Activated T-helper 1 cell treated with anti-CD3 and anti-CD28 coated beads, Interleukin-12 subunit alpha, Interleukin-12 subunit beta, Interleukin-2, Interleukin-4 antibody, amounts not matched to agents 30 ng/mL and 10 ng/mL and 1 ng/mL, durations not matched to agents 14 hours and 24 hours and 36 hours (primary cell): Measurements from ENCODE around the gene PRSS37. TPM values are rescaled to one million over a fixed set of nuclear protein-coding genes. Genes with fewer than 3 reads are reported as not detected.
"Not testable (repeated sequence)": the region's sequence is repeated elsewhere in the genome, so short reads cannot be mapped to it uniquely, and the experiment has no call there.

Experiments
- DNase-seq: peaks from one replicate; pipeline ENCODE4 v3.0.0; 2021; ENCODE audit warnings: low spot score
- H3K27ac Mint-ChIP-seq: one replicate; pipeline ENCODE4 v1.8.0; 2021; ENCODE audit warnings: mild to moderate bottlenecking, mixed read lengths
- H3K27me3 Mint-ChIP-seq: one replicate; pipeline ENCODE4 v1.8.0; 2022; ENCODE audit warnings: mild to moderate bottlenecking, moderate library complexity, mixed read lengths; ENCODE audit not compliant: insufficient read depth
- H3K36me3 Mint-ChIP-seq: one replicate; pipeline ENCODE4 v1.8.0; 2021; ENCODE audit warnings: low read depth, mixed read lengths
- H3K4me1 Mint-ChIP-seq: one replicate; pipeline ENCODE4 v1.8.0; 2021; ENCODE audit warnings: low read depth, mixed read lengths
- H3K4me3 Mint-ChIP-seq: one replicate; pipeline ENCODE4 v1.8.0; 2021; ENCODE audit warnings: mild to moderate bottlenecking, moderate library complexity, mixed read lengths
- H3K9me3 Mint-ChIP-seq: one replicate; pipeline ENCODE4 v1.8.0; 2021; ENCODE audit warnings: mixed read lengths
- intact Hi-C: fragments of 100-400 bp; cut with micrococcal nuclease; formaldehyde crosslinking; loops from one replicate; pipeline ENCODE4 v1.15.1; 2024
- total RNA-seq: library from RNA; stranded (reverse); gene quantifications from 2 replicates; pipeline ENCODE4 v1.2.3, GENCODE V29; 2022

PRSS37 gene
- total RNA-seq, 1 donor from 2014 or later, result not detected

DNA sequence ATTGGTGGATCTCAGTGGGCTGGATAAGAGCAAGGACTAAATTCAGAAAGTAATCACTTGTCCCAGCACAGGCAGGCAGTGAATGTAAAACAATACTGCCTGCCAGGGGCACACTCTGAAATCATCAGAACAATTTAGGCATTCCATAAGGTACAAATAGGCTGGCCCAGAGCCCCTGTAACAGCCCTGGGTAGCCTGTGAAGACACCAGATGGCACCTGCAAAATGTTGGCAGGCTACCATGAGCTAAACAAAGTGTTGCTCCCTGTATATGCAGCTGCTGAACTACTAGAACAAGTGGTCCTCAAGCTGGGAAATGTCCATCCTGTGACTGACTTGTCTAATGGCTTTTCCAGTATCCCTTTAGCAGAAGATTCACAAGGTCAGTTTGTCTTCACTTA is 3.0 kb upstream of the PRSS37 start:
- H3K27ac Mint-ChIP-seq, result no peak overlapping the region
- no peak for DNase-seq
- H3K36me3 Mint-ChIP-seq, result no peaks in the 10 kb centered on the region
- H3K27me3 Mint-ChIP-seq, result peaks cover 4% of the 10 kb centered on the region
- H3K9me3 Mint-ChIP-seq, result peaks cover 3% of the 10 kb centered on the region
- intact Hi-C loops, result no loop called here
- H3K4me3 Mint-ChIP-seq, result no peak overlapping the region
- no peaks in the 10 kb centered on the region for H3K4me1 Mint-ChIP-seq

DNA sequence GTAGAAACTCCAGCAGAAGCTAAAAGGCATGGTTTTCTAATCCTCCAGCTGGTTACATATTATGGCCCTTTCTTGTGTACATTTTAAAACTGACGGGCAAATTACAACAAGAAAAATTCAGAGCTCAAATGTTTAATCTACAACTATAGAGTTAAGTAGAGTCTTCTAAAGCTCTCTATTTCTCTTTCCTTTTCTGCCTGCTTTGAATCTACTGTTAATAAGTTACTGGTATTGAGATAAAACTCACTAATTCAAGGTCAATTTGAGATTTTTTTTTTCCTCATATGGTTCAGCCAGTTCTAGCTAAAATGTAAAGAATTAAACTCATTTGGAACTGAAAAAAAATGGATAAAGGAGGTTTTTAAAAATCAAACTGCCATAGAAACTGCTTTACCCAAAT is 1.6 kb upstream of the PRSS37 start:
- Mint-ChIP-seq H3K4me3 (no peak overlapping the region), H3K27me3 (peaks cover 8% of the 10 kb centered on the region), H3K9me3 (no peaks in the 10 kb centered on the region), H3K27ac (no peak overlapping the region), H3K4me1 (no peaks in the 10 kb centered on the region), H3K36me3 (no peaks in the 10 kb centered on the region)
- no peak for DNase-seq
- intact Hi-C loops, result no loop called here

DNA sequence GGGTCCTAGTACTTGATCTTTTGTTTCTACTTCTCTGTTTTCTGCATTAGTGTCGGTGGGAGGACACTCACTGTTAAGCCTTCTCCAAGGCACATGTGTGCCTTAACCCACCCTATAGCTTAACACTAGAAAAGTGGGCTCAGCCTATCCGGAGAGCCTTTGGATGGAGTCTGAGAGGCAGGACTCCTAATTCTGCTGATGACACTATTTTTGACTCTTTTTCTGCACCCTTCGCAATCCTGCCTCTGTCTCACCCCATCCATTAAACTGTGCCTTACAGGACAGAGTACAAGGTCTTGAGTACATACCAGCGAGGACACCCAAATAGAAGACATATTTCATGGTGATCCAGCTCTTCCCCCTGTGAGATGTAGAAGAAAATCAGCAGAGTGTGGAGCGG is 577 bp downstream of the PRSS37 start:
- intact Hi-C loops, result no loop called here
- DNase-seq, result no peak
- no peaks in the 10 kb centered on the region for H3K9me3 Mint-ChIP-seq
- H3K27ac Mint-ChIP-seq, result no peak overlapping the region
- no peak overlapping the region for H3K4me3 Mint-ChIP-seq
- peaks cover 6% of the 10 kb centered on the region for H3K27me3 Mint-ChIP-seq
- H3K4me1 Mint-ChIP-seq, result no peaks in the 10 kb centered on the region
- no peaks in the 10 kb centered on the region for H3K36me3 Mint-ChIP-seq

DNA sequence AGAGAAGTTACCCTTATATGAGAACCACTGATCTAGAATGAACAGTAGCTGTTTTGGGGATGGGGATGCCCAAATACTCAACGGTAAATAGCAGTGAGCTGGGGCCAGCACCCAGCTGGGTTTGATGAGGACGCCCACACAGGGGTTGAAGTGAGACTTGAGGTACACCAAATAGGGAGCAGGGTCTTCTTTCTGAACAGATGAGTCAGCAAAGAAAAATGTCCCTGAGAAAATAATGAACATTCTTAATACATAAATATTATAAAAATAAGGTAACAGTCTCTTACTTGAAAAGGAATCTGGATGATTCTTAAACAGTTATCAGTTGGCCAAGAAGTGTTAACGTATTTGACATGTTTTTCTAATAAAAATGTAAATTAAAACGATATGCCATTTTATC is 2.0 kb downstream of the PRSS37 start:
- intact Hi-C loops, result no loop called here
- Mint-ChIP-seq H3K4me3 (no peak overlapping the region), H3K27me3 (peaks cover 6% of the 10 kb centered on the region), H3K36me3 (no peaks in the 10 kb centered on the region), H3K9me3 (no peaks in the 10 kb centered on the region), H3K4me1 (no peaks in the 10 kb centered on the region), H3K27ac (no peak overlapping the region)
- no peak for DNase-seq

DNA sequence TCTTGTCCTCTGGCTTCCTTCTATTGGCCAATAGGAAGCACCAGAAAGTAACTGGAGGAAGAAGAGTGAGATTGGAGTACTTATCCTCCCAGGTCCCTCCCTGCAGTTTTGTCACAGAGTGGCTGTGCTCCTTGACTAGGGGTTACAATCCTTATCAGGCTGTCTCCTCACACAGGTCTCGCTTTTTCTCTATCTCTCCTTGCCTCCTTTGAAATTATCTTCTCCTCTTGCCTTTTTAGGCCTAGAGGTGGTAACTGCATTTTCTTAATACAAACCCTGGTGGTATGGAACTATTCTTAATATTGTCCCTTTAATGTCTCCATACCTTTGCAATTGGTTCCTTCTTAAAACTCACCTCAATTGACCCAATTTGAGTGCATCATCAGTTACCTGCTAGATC is 2.7 kb downstream of the PRSS37 start:
- Mint-ChIP-seq H3K4me1 (no peaks in the 10 kb centered on the region), H3K36me3 (no peaks in the 10 kb centered on the region), H3K4me3 (no peak overlapping the region), H3K27ac (no peak overlapping the region), H3K27me3 (peaks cover 6% of the 10 kb centered on the region), H3K9me3 (no peaks in the 10 kb centered on the region)
- intact Hi-C loops, result no loop called here
- no peak for DNase-seq

DNA sequence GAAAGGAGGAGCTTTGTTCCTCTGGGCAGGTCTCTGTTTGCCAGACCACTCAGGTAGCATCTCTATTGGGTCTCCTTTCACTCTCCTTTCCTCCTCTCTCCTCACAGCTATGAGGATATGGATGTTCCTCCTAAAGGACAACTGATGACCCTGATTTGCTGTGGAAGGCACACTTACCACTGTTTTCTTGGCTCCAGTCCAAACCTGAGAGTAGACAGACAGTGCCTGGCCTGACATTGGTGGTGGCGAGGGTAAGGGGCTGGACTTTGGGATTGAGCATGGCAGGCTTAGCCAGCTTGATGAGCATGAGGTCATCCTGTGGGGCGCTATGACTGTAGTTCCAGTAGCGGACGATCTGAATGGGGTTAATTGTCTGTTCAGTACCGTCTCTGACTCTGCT is 3.6 kb downstream of the PRSS37 start:
- no peak overlapping the region for H3K4me3 Mint-ChIP-seq
- no peaks in the 10 kb centered on the region for H3K4me1 Mint-ChIP-seq
- H3K27me3 Mint-ChIP-seq, result peaks cover 6% of the 10 kb centered on the region
- no peak for DNase-seq
- H3K27ac Mint-ChIP-seq, result no peak overlapping the region
- no peaks in the 10 kb centered on the region for H3K9me3 Mint-ChIP-seq
- intact Hi-C loops, result no loop called here
- no peaks in the 10 kb centered on the region for H3K36me3 Mint-ChIP-seq

DNA sequence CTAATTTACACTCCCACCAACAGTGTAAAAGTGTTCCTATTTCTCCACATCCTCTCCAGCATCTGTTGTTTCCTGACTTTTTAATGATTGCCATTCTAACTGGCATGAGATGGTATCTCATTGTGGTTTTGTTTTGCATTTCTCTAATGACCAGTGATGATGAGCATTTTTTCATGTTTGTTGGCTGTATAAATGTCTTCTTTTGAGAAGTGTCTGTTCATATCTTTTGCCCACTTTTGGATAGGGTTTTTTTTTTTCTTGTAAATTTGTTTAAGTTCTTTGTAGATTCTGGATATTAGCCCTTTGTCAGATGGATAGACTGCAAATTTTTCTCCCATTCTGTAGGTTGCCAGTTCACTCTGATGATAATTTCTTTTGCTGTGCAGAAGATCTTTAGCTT is 18.9 kb downstream of the PRSS37 start:
- H3K27me3 Mint-ChIP-seq, H3K4me1 Mint-ChIP-seq, H3K27ac Mint-ChIP-seq, H3K36me3 Mint-ChIP-seq, H3K4me3 Mint-ChIP-seq, intact Hi-C loops, DNase-seq: not testable (repeated sequence)
- H3K9me3 Mint-ChIP-seq, result peaks cover 44% of the 10 kb centered on the region

DNA sequence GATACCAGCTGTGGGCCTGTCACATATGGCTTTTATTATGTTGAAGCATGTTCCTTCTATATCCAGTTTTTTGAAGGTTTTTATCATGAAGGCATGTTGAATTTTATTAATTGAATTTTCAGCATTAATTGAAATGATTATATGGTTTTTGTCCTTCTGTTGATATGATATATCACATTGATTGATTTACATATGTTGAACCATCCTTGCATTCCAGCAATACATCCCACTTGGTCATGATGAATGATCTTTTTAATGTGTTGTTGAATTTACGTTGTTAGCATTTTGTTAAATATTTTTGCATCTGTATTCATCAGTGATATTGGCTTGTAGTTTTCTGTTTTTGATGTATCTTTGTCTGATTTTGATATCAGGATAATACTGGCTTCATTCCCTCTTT is 21.2 kb downstream of the PRSS37 start:
- Mint-ChIP-seq H3K27ac (no peak overlapping the region), H3K4me1 (no peaks in the 10 kb centered on the region), H3K27me3 (no peaks in the 10 kb centered on the region), H3K4me3 (no peak overlapping the region), H3K9me3 (peaks cover 44% of the 10 kb centered on the region), H3K36me3 (no peaks in the 10 kb centered on the region)
- DNase-seq, result no peak
- intact Hi-C loops, result no loop called here

DNA sequence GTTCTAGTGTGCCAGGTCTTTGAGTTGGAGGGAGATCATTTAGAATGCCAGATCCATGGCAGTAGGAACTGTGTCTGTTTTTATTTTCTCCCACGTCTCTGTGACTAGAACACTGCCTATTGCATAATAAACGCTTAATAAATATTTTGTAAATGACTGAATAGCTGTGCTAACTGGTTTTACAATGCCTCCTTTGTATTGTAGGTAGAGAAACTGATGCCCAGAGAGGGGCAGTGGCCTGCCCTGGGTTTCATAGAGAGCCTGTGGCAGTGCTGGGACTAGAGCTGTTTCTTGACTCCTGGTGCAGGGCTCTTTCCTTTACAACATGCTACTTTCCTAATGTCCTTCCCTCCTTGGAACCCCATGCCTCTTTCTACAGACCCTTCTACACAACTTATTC is 48.8 kb downstream of the PRSS37 start:
- Mint-ChIP-seq H3K4me3 (no peak overlapping the region), H3K27ac (no peak overlapping the region), H3K9me3 (no peaks in the 10 kb centered on the region), H3K4me1 (no peaks in the 10 kb centered on the region), H3K36me3 (no peaks in the 10 kb centered on the region), H3K27me3 (no peaks in the 10 kb centered on the region)
- intact Hi-C loops, result no loop called here
- DNase-seq, result no peak

DNA sequence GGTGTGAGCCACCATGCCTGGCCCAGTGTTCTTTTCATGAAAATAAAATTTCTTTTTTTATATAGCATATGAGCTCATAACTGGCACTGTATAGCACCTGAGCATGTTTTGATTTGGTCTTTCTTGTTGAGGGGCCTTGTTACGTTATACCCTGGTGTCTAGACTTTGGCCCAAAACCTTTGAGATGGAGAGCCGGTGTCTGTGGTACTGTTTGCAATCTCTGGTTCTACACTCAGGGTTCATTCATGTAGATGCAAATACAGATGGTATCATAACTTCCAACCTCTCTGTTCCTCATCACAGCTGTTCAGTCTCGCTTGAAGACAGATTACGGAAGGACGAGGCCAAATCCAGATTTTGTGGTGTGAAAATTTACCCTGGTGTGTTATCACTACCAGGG is 51.4 kb downstream of the PRSS37 start, which contains the start of gene TAS2R5:
TAS2R5 (plus strand) TSS at position 301 of the 400 bp plus-strand sequence. CDS start 145 bp downstream, outside the sequence.
- Mint-ChIP-seq H3K27me3 (no peaks in the 10 kb centered on the region), H3K4me3 (no peak within 1 kb of the TSS), H3K9me3 (no peaks in the 10 kb centered on the region), H3K4me1 (no peaks in the 10 kb centered on the region), H3K27ac (no peak within 1 kb of the TSS), H3K36me3 (no peaks in the 10 kb centered on the region)
- DNase-seq, result no peak
- intact Hi-C loops, result no loop called here

DNA sequence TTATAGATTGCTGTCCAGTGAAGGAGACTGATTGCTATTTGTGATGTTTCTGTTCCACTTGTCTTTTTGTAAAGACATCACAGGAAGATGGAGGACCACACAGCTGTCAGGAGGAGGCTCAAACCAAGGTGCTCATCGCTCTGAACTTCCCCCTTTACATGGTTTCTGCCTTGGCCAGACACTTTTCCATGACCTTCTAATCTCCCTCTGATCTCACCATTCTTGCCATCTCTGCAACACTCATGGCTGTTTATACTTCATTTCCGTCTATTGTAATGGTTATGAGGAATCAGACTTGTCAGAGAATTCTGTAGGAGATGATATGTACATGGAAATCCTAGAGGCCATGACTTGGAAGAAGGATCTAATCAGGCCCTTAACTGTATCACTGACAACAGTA is 53.0 kb downstream of the PRSS37 start:
- Mint-ChIP-seq H3K9me3 (no peaks in the 10 kb centered on the region), H3K4me1 (no peaks in the 10 kb centered on the region), H3K4me3 (no peak overlapping the region), H3K27ac (no peak overlapping the region), H3K36me3 (no peaks in the 10 kb centered on the region), H3K27me3 (no peaks in the 10 kb centered on the region)
- no peak for DNase-seq
- intact Hi-C loops, result no loop called here

Other genes starting within 250 kb of the PRSS37 start
- gene DENND11, start 139.3 kb downstream of the PRSS37 start, total RNA-seq, result 31.3 and 33.5 TPM in 2 replicates
- gene WEE2, start 133.1 kb downstream of the PRSS37 start, total RNA-seq, result 0.10 and 0.12 TPM in 2 replicates
- gene SSBP1, start 103.1 kb downstream of the PRSS37 start, total RNA-seq, result 240 and 245 TPM in 2 replicates
- 0.99 and 1.3 TPM in 2 replicates for gene TAS2R3, start 77.4 kb downstream of the PRSS37 start, total RNA-seq
- gene TAS2R4, start 64.8 kb downstream of the PRSS37 start, total RNA-seq, result 0.78 and 0.86 TPM in 2 replicates
- 0.67 and 0.98 TPM in 2 replicates for gene TAS2R5, start 51.3 kb downstream of the PRSS37 start, total RNA-seq
- gene OR9A4, start 74.9 kb upstream of the PRSS37 start, total RNA-seq, result not detected in 2 replicates
- gene CLEC5A, start 105.5 kb upstream of the PRSS37 start, total RNA-seq, result not detected in 2 replicates
- gene TAS2R38, start 132.3 kb upstream of the PRSS37 start, total RNA-seq, result not detected in 2 replicates
- not detected in 2 replicates for gene MGAM, start 154.4 kb upstream of the PRSS37 start, total RNA-seq